Neutrophil (primary cell): ENCODE data around the gene ASB1.

ENCODE experiments used
- H3K27ac ChIP-seq: fragments of 200-600 bp; sonication (generic); 2 replicates; pipeline ENCODE4 v1.5.1; 2016; ENCODE audit warnings: mild to moderate bottlenecking, moderate library complexity
- H3K27me3 ChIP-seq: fragments of 200-600 bp; sonication (generic); 2 replicates; pipeline ENCODE4 v1.6.0; 2016; ENCODE audit warnings: mild to moderate bottlenecking
- H3K36me3 ChIP-seq: fragments of 200-600 bp; sonication (generic); 2 replicates; pipeline ENCODE4 v1.5.1; 2017
- H3K4me1 ChIP-seq, 2 experiments: fragments of 200-600 bp in 1 of 2; sonication (generic) in 1 of 2; 1 replicate in 1 of 2; 2 replicates in 1 of 2; pipeline versions ENCODE4 v1.5.1 to v1.6.1; 2013 to 2016; ENCODE audit warnings: low read depth in 1 of 2, low read length in 1 of 2, mild to moderate bottlenecking in 1 of 2, moderate library complexity in 1 of 2; ENCODE audit not compliant: control insufficient read depth in 1 of 2, insufficient read depth in 1 of 2
- H3K4me3 ChIP-seq, 2 experiments: fragments of 200-600 bp in 1 of 2; sonication (generic) in 1 of 2; 1 replicate in 1 of 2; 2 replicates in 1 of 2; pipeline ENCODE4 v1.5.1; 2013 to 2016; ENCODE audit warnings: low read depth in 1 of 2, low read length in 1 of 2, mild to moderate bottlenecking in 1 of 2, moderate library complexity in 1 of 2
- H3K9me3 ChIP-seq: fragments of 200-600 bp; sonication (generic); 2 replicates; pipeline ENCODE4 v1.5.1; 2016
- TF ChIP-seq, protein P1 (sequence below): fragments of 200-600 bp; sonication (generic); IDR thresholded peaks from 2 replicates; pipeline ENCODE4 v1.5.1; 2016; ENCODE audit warnings: antibody characterized with exemption

ASB1 gene

DNA sequence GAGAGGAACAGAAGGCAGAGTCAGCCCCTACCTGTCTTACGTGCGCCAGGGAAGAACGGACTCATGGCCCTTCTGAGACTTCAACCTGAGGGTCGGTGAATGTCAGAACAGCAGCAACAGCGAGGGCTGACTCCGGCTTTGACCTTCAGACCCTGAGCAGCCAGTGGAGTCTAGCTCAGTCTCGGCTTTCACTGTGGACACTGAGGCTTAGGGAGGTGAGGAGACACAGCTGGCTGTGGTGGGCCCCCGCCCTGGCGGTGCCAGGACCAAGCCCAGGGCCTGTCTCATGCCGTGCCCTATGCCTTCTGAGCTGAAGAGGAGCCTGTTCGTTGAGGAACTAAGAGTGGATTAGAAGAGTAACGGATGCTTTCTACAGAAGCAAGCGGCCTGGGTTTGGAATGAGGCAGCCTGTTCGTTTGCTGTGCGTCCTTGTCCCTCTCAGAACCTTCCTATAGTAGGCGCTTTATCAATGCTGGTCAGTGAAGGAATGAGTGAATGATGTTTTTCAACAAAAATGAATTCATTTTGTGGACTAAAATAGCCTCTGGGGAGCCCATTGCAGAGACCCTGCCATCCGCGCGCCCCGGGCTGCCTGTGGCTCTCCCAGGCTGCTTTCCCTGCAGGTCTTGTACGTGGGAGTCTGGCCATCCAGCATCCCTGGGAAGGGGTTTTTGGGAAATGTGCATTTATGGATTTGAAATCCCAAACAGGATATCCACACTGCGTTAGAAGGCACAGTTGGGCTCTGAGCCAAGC, 38.9 kb downstream of the ASB1 start:
- Histone ChIP-seq H3K4me3 (no peak overlapping the region), H3K27ac (no peak overlapping the region), H3K4me1 (no peaks in the 10 kb centered on the region), H3K9me3 (no peaks in the 10 kb centered on the region), H3K27me3 (peaks cover 3% of the 10 kb centered on the region), H3K36me3 (no peaks in the 10 kb centered on the region)
- TF ChIP-seq, protein P1, sequence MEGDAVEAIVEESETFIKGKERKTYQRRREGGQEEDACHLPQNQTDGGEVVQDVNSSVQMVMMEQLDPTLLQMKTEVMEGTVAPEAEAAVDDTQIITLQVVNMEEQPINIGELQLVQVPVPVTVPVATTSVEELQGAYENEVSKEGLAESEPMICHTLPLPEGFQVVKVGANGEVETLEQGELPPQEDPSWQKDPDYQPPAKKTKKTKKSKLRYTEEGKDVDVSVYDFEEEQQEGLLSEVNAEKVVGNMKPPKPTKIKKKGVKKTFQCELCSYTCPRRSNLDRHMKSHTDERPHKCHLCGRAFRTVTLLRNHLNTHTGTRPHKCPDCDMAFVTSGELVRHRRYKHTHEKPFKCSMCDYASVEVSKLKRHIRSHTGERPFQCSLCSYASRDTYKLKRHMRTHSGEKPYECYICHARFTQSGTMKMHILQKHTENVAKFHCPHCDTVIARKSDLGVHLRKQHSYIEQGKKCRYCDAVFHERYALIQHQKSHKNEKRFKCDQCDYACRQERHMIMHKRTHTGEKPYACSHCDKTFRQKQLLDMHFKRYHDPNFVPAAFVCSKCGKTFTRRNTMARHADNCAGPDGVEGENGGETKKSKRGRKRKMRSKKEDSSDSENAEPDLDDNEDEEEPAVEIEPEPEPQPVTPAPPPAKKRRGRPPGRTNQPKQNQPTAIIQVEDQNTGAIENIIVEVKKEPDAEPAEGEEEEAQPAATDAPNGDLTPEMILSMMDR = no peak

DNA sequence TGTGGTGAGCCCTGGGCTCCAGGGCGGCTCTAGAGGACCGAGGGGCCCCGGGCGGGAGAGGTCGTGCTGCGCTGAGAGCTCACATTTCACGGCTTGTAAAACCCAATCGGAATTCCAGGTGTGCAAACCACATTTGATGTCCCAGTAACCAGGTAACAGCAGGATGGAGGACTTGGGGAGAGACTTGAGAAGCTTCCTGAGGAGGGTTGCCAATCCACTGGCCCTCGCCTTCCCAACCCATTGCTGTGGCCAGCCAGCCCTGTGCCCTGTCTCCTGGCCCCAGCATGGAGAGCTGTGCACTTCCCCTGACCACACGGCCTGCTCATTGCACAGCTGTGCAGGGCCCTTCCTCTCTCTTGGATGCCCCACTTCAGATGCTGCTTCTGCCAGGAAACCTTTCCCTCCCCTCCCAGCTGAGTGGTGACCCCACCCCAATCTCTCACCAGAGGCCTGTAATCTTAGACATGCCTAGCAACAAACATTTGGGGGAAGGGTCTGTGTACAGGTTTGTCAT, 39.6 kb downstream of the ASB1 start:
- Histone ChIP-seq H3K27ac (no peak overlapping the region), H3K9me3 (no peaks in the 10 kb centered on the region), H3K4me3 (no peak overlapping the region), H3K27me3 (peaks cover 3% of the 10 kb centered on the region), H3K4me1 (no peaks in the 10 kb centered on the region), H3K36me3 (no peaks in the 10 kb centered on the region)
- TF ChIP-seq, protein P1 = no peak

DNA sequence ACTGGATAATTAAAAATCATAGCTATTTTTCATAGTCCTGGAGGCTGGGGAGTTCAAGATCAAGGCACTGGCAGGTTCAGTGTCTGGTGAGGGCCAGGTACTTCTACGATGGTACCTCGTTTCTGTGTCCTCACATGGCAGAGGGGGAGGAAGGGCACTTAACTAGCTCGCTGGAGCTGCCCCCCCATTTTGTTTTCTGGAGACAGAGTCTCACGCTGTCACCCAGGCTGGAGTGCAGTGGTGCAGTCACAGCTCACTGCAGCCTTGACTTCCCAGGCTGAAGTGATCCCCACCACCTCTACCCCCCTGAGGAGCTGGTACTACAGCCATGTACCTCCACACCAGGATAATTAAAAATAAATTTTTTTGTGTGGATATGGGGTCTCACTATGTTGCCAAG, 40.3 kb downstream of the ASB1 start:
- Histone ChIP-seq H3K9me3 (peaks cover 3% of the 10 kb centered on the region), H3K4me3 (no peak overlapping the region), H3K27ac (no peak overlapping the region), H3K4me1 (no peaks in the 10 kb centered on the region), H3K27me3 (peaks cover 3% of the 10 kb centered on the region), H3K36me3 (no peaks in the 10 kb centered on the region)
- TF ChIP-seq, protein P1 = no peak

DNA sequence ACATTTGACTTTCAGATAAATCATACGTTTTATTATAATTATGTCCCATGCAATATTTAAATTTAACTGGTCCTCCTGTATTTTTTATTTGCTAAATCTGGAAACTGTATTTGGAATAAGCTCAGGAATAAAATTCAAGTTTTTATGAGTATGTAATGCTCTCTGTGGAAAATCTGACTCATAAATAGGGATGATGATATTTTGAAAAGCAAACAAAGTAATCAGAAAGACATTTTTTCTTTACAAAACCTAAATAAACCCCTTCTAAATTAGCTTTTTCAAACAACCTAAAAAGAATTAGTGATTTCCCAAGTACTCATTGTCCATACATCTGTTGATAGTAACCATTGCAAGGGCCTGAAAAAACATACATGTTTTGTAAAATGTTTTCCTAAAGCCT, 41.1 kb downstream of the ASB1 start:
- H3K4me1 ChIP-seq = no peaks in the 10 kb centered on the region
- H3K36me3 ChIP-seq = no peaks in the 10 kb centered on the region
- peaks cover 5% of the 10 kb centered on the region for H3K9me3 ChIP-seq
- no peak overlapping the region for H3K4me3 ChIP-seq
- H3K27me3 ChIP-seq = peaks cover 3% of the 10 kb centered on the region
- TF ChIP-seq, protein P1 = no peak
- H3K27ac ChIP-seq = no peak overlapping the region

DNA sequence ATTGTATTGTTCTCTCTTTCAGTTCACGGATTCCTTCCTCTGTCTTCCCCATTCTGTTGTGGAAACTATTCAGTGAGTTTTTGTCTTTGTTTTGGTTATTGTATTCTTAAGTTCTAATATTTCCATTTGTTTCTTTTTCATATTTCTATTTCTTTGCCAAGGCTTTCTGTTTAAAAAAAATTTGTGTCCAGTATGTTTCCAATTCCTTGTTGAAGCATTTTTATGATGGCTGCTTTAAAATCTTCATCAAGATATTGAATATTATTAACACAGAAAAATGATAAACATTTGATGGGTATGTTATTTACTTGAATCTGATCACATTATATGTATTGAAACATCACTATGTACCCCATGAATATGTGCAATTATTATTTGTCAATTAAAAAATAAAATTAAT, 42.4 kb downstream of the ASB1 start:
- Histone ChIP-seq H3K27ac (no peak overlapping the region), H3K36me3 (no peaks in the 10 kb centered on the region), H3K9me3 (peaks cover 5% of the 10 kb centered on the region), H3K4me3 (no peak overlapping the region), H3K27me3 (peaks cover 3% of the 10 kb centered on the region), H3K4me1 (no peaks in the 10 kb centered on the region)
- TF ChIP-seq, protein P1 = no peak
